ENCODE data around the gene PSTPIP1. TPM values are rescaled to one million over a fixed set of nuclear protein-coding genes. Genes with fewer than 3 reads are reported as not detected.

PSTPIP1 gene
- total RNA-seq, 2 donors from 2014 or later = 3.3 to 3.6 TPM

- DNase-seq (no peak), ATAC-seq (no peak)
- Histone ChIP-seq H3K27ac (no peak overlapping the region), H3K4me3 (no peak overlapping the region), H3K36me3 (replicated peaks in 1 of 2; ENCODE audit: insufficient read depth in 1 of 2, low read depth in 2 of 2) (no peaks in the 10 kb centered on the region), H3K27me3 (no peaks in the 10 kb centered on the region), H3K4me1 (no peaks in the 10 kb centered on the region), H3K9me3 (no peaks in the 10 kb centered on the region)
- intact Hi-C loops (cut with DNase I) = no loop called here
- 79% methylated on average over 9 of the region's 9 CpGs for WGBS, 2 donors
- TF ChIP-seq CTCF (IDR thresholded peaks at IDR 0.05) (no peak), POLR2A (IDR thresholded peaks at IDR 0.05) (no peak)
These were observed 12.6 kb upstream of the PSTPIP1 start for GRCh38 chr15:76982356-76982755.

DNA sequence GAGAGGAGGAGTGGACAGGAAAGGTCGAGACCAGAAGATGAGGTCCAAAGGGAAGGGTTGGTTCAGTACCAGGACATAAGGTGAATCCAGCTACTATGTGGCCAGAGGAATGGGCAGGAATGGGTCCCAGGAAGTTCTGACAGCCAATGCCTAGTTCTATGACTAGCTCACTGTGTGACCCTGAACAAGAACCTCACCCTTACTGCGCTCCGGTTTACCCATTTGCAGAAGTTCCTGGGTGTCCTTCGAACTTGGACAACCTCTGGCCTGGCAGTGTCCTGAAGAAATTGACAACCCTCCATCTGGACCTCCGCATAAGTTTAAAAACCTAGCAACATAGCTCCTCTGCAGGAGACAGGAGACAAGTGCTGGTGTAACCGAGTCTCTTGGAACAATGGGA lies 12.2 kb upstream of the PSTPIP1 start:
- no peak for ATAC-seq
- TF ChIP-seq POLR2A (IDR thresholded peaks at IDR 0.05) (no peak), CTCF (IDR thresholded peaks at IDR 0.05) (no peak)
- DNase-seq = no peak
- Histone ChIP-seq H3K36me3 (replicated peaks in 1 of 2; ENCODE audit: insufficient read depth in 1 of 2, low read depth in 2 of 2) (no peaks in the 10 kb centered on the region), H3K9me3 (no peaks in the 10 kb centered on the region), H3K4me3 (no peak overlapping the region), H3K27ac (no peak overlapping the region), H3K4me1 (no peaks in the 10 kb centered on the region), H3K27me3 (no peaks in the 10 kb centered on the region)
- intact Hi-C loops (cut with DNase I) = no loop called here
- WGBS, 2 donors = 79 to 80% methylated on average over 3 to 6 of the region's 6 CpGs

- no peaks in the 10 kb centered on the region for H3K36me3 ChIP-seq (replicated peaks in 1 of 2; ENCODE audit: insufficient read depth in 1 of 2, low read depth in 2 of 2)
- WGBS, 2 donors = 64 to 79% methylated on average over 3 to 4 of the region's 4 CpGs
- no peaks in the 10 kb centered on the region for H3K27me3 ChIP-seq
- ATAC-seq (no peak), DNase-seq (no peak)
- H3K9me3 ChIP-seq = no peaks in the 10 kb centered on the region
- no peak overlapping the region for H3K4me3 ChIP-seq
- TF ChIP-seq CTCF (IDR thresholded peaks at IDR 0.05) = no peak
- no peak for TF ChIP-seq POLR2A (IDR thresholded peaks at IDR 0.05)
- intact Hi-C loops (cut with DNase I) = no loop called here
- H3K27ac ChIP-seq = peak overlapping the region in 1 of 4 donors; percentile 34
- H3K4me1 ChIP-seq = no peaks in the 10 kb centered on the region
These were observed 11.1 kb upstream of the PSTPIP1 start for GRCh38 chr15:76983590-76984375.

GRCh38 chr15:76986743-76987142 lies 8.2 kb upstream of the PSTPIP1 start:
- Histone ChIP-seq H3K36me3 (replicated peaks in 1 of 2; ENCODE audit: insufficient read depth in 1 of 2, low read depth in 2 of 2) (no peaks in the 10 kb centered on the region), H3K27ac (no peak overlapping the region), H3K9me3 (no peaks in the 10 kb centered on the region), H3K4me3 (no peak overlapping the region), H3K4me1 (peaks cover 10% of the 10 kb centered on the region), H3K27me3 (no peaks in the 10 kb centered on the region)
- intact Hi-C loops (cut with DNase I) = no loop called here
- peak in 1 of 4 donors; percentile 4 for DNase-seq
- WGBS, 2 donors = 90 to 96% methylated on average over 3 of the region's 3 CpGs
- TF ChIP-seq CTCF (IDR thresholded peaks at IDR 0.05) (no peak), POLR2A (IDR thresholded peaks at IDR 0.05) (no peak)
- ATAC-seq = no peak

GRCh38 chr15:76987276-76987675 lies 7.7 kb upstream of the PSTPIP1 start:
- Histone ChIP-seq H3K36me3 (replicated peaks in 1 of 2; ENCODE audit: insufficient read depth in 1 of 2, low read depth in 2 of 2) (no peaks in the 10 kb centered on the region), H3K27me3 (no peaks in the 10 kb centered on the region), H3K27ac (no peak overlapping the region), H3K4me3 (no peak overlapping the region), H3K9me3 (no peaks in the 10 kb centered on the region), H3K4me1 (peaks cover 10% of the 10 kb centered on the region)
- 87 to 93% methylated on average over 5 to 6 of the region's 6 CpGs for WGBS, 2 donors
- ATAC-seq = no peak
- TF ChIP-seq POLR2A (IDR thresholded peaks at IDR 0.05) (no peak), CTCF (IDR thresholded peaks at IDR 0.05) (no peak)
- peak in 1 of 4 donors; percentile 1 for DNase-seq
- intact Hi-C loops (cut with DNase I) = no loop called here
